Astrocyte (in vitro differentiated cells and primary cell): Measurements from ENCODE around the gene HDC. TPM values are rescaled to one million over a fixed set of nuclear protein-coding genes. Genes with fewer than 3 reads are reported as not detected.

Source experiments
- DNase-seq: peaks from one replicate; pipeline ENCODE4 v3.0.0-alpha.2; 2010; ENCODE audit warnings: low read depth
- FAIRE-seq: peaks from 2 replicates; lab custom pipeline; 2011; peaks lifted over from hg19 to GRCh38; lab: Jason Lieb, UNC
- H2AFZ ChIP-seq: 2 replicates; pipeline ENCODE4 v1.6.0; 2012; ENCODE audit warnings: low read depth, low read length, inconsistent platforms
- H3K27ac ChIP-seq: 2 replicates; pipeline ENCODE4 v1.5.1; 2011; ENCODE audit warnings: low read depth, low read length, inconsistent platforms
- H3K27me3 ChIP-seq: 2 replicates; pipeline ENCODE4 v1.6.0; 2011; ENCODE audit warnings: low read length, inconsistent platforms; ENCODE audit not compliant: insufficient read depth
- H3K36me3 ChIP-seq: 2 replicates; pipeline ENCODE4 v1.5.1; 2011; ENCODE audit warnings: low read length, inconsistent platforms; ENCODE audit not compliant: insufficient read depth
- H3K4me1 ChIP-seq: 2 replicates; pipeline ENCODE4 v1.5.1; 2011; ENCODE audit warnings: low read length, inconsistent platforms; ENCODE audit not compliant: insufficient read depth
- H3K4me2 ChIP-seq: 2 replicates; pipeline ENCODE4 v1.6.0; 2012; ENCODE audit warnings: low read length, inconsistent platforms
- H3K4me3 ChIP-seq: 2 replicates; pipeline ENCODE4 v1.5.1; 2011; ENCODE audit warnings: low read depth, mild to moderate bottlenecking, low read length, inconsistent platforms; ENCODE audit not compliant: insufficient read depth
- H3K79me2 ChIP-seq: 2 replicates; pipeline ENCODE4 v1.6.0; 2012; ENCODE audit warnings: mild to moderate bottlenecking, low read length, inconsistent platforms; ENCODE audit not compliant: insufficient read depth
- H3K9ac ChIP-seq: 2 replicates; pipeline ENCODE4 v1.6.0; 2012; ENCODE audit warnings: mild to moderate bottlenecking, low read length, inconsistent platforms
- H3K9me3 ChIP-seq: 2 replicates; pipeline ENCODE4 v1.5.1; 2012; ENCODE audit warnings: low read depth, mild to moderate bottlenecking, low read length, inconsistent platforms; ENCODE audit not compliant: insufficient read depth
- H4K20me1 ChIP-seq: 2 replicates; pipeline ENCODE4 v1.6.0; 2012; ENCODE audit warnings: low read length, inconsistent platforms; ENCODE audit not compliant: insufficient read depth
- H3K27ac Mint-ChIP-seq: one replicate; pipeline ENCODE4 v1.8.0; 2021; ENCODE audit warnings: mild to moderate bottlenecking, mixed read lengths; ENCODE audit not compliant: unreplicated experiment
- H3K27me3 Mint-ChIP-seq: one replicate; pipeline ENCODE4 v1.8.0; 2021; ENCODE audit warnings: low read depth, mixed read lengths; ENCODE audit not compliant: unreplicated experiment
- H3K36me3 Mint-ChIP-seq: one replicate; pipeline ENCODE4 v1.8.0; 2021; ENCODE audit warnings: low read depth, mixed read lengths; ENCODE audit not compliant: unreplicated experiment
- H3K4me1 Mint-ChIP-seq: one replicate; pipeline ENCODE4 v1.8.0; 2021; ENCODE audit warnings: low read depth, mixed read lengths; ENCODE audit not compliant: unreplicated experiment
- H3K4me3 Mint-ChIP-seq: one replicate; pipeline ENCODE4 v1.8.0; 2021; ENCODE audit warnings: mild to moderate bottlenecking, moderate library complexity, mixed read lengths; ENCODE audit not compliant: unreplicated experiment
- H3K9me3 Mint-ChIP-seq: one replicate; pipeline ENCODE4 v1.8.0; 2021; ENCODE audit warnings: mild to moderate bottlenecking, mixed read lengths; ENCODE audit not compliant: unreplicated experiment
- CTCF ChIP-seq: IDR thresholded peaks from 2 replicates; pipeline ENCODE4 v1.5.1; 2011; ENCODE audit warnings: low read depth, mild to moderate bottlenecking, inconsistent platforms, low read length, moderate library complexity; ENCODE audit not compliant: insufficient read depth
- EZH2 ChIP-seq: IDR thresholded peaks from 2 replicates; pipeline ENCODE4 v1.6.1; 2012; ENCODE audit warnings: mild to moderate bottlenecking, low read length, inconsistent platforms; ENCODE audit not compliant: insufficient read depth
- total RNA-seq: library from RNA; stranded (reverse); gene quantifications from 2 replicates; pipeline ENCODE4 v1.2.1, GENCODE V29; 2021

HDC gene
- total RNA-seq, 1 donor from 2014 or later = not detected

- H3K9me3 Mint-ChIP-seq = peaks cover 2% of the 10 kb centered on the region
- no peak for DNase-seq
Observed at GRCh38 chr15:50209809-50210208, 55.7 kb downstream of the HDC start.

GRCh38 chr15:50206020-50206419, 59.5 kb downstream of the HDC start:
- Histone ChIP-seq H4K20me1 (no peaks in the 10 kb centered on the region), H3K9ac (no peak overlapping the region), H3K4me2 (no peak overlapping the region), H3K27me3 (peaks cover 3% of the 10 kb centered on the region), H2AFZ (no peak overlapping the region), H3K27ac (no peak overlapping the region), H3K9me3 (no peaks in the 10 kb centered on the region), H3K4me1 (no peaks in the 10 kb centered on the region), H3K79me2 (no peaks in the 10 kb centered on the region), H3K36me3 (no peaks in the 10 kb centered on the region), H3K4me3 (no peak overlapping the region)
- H3K4me3 Mint-ChIP-seq = no peak overlapping the region
- no peak for FAIRE-seq
- TF ChIP-seq EZH2 (no peak), CTCF (no peak)
- H3K27ac Mint-ChIP-seq = no peak overlapping the region
- H3K27me3 Mint-ChIP-seq = no peaks in the 10 kb centered on the region
- no peaks in the 10 kb centered on the region for H3K9me3 Mint-ChIP-seq
- H3K4me1 Mint-ChIP-seq = peaks cover 4% of the 10 kb centered on the region
- no peaks in the 10 kb centered on the region for H3K36me3 Mint-ChIP-seq
- DNase-seq = no peak

More at GRCh38 chr15:50209809-50210208, 55.7 kb downstream of the HDC start:
- Histone ChIP-seq H3K27ac (no peak overlapping the region), H3K4me3 (no peak overlapping the region), H3K9ac (no peak overlapping the region), H2AFZ (no peak overlapping the region), H3K27me3 (peaks cover 3% of the 10 kb centered on the region), H3K36me3 (no peaks in the 10 kb centered on the region), H3K4me1 (no peaks in the 10 kb centered on the region), H3K9me3 (no peaks in the 10 kb centered on the region), H4K20me1 (no peaks in the 10 kb centered on the region), H3K4me2 (no peak overlapping the region), H3K79me2 (no peaks in the 10 kb centered on the region)
- Mint-ChIP-seq H3K27me3 (no peaks in the 10 kb centered on the region), H3K36me3 (no peaks in the 10 kb centered on the region), H3K4me3 (no peak overlapping the region), H3K27ac (no peak overlapping the region), H3K4me1 (peaks cover 4% of the 10 kb centered on the region)
- FAIRE-seq = no peak
- no peak for TF ChIP-seq EZH2

- Histone ChIP-seq H3K4me2 (no peak overlapping the region), H3K36me3 (no peaks in the 10 kb centered on the region), H3K79me2 (no peaks in the 10 kb centered on the region), H3K27ac (no peak overlapping the region), H2AFZ (no peak overlapping the region), H4K20me1 (no peaks in the 10 kb centered on the region), H3K4me1 (no peaks in the 10 kb centered on the region), H3K4me3 (no peak overlapping the region), H3K27me3 (peaks cover 3% of the 10 kb centered on the region), H3K9me3 (no peaks in the 10 kb centered on the region), H3K9ac (no peak overlapping the region)
- H3K4me3 Mint-ChIP-seq = no peak overlapping the region
- no peaks in the 10 kb centered on the region for H3K4me1 Mint-ChIP-seq
- no peaks in the 10 kb centered on the region for H3K27me3 Mint-ChIP-seq
- no peak overlapping the region for H3K27ac Mint-ChIP-seq
- no peaks in the 10 kb centered on the region for H3K36me3 Mint-ChIP-seq
- H3K9me3 Mint-ChIP-seq = no peaks in the 10 kb centered on the region
- no peak for TF ChIP-seq CTCF
- no peak for TF ChIP-seq EZH2
- no peak for FAIRE-seq
- DNase-seq = no peak
Observed at GRCh38 chr15:50202003-50202402, 63.5 kb downstream of the HDC start.
